Measurements from ENCODE around the gene PGM1. TPM values are rescaled to one million over a fixed set of nuclear protein-coding genes. Genes with fewer than 3 reads are reported as not detected.

The PGM1 gene
- total RNA-seq, 1 experiment from 2014 or later: 77.2 TPM

- intact Hi-C loops (cut with micrococcal nuclease; ENCODE audit: unreplicated experiment) (no loop called here), in situ Hi-C loops (cut with HindIII; ENCODE audit: low pct_unique_long_range_greater_than_20kb, low sequenced_read_pairs) (no loop called here)
- DNase-seq (ENCODE audit: low read depth, low spot score): no peak
- no peak overlapping the region for H3K4me3 ChIP-seq (ENCODE audit: low read depth in 2 of 2, low read length in 2 of 2)
- peaks cover 12% of the 10 kb centered on the region for H3K4me1 ChIP-seq (ENCODE audit: control insufficient read depth, insufficient read depth, low read length)
- no peak overlapping the region for H3K27ac ChIP-seq (ENCODE audit: low read length)
- no peak for ATAC-seq
- no peaks in the 10 kb centered on the region for H3K36me3 ChIP-seq (ENCODE audit: control insufficient read depth, insufficient read depth, low read length)
- H3K27me3 ChIP-seq (ENCODE audit: control insufficient read depth, insufficient read depth, low read length): no peaks in the 10 kb centered on the region
- POLR2A ChIA-PET: interaction anchor here (0.6 kb wide), 1 partner anchor 50 kb away, joined by 3 read pairs; no protein-coding TSS in a partner anchor
- CTCF ChIA-PET: interaction anchor here (1.1 kb wide), 1 partner anchor 79 kb away, joined by 4 read pairs; no protein-coding TSS in a partner anchor
- BruUV-seq (replicated peaks): no TSS peak
- H3K9me3 ChIP-seq (ENCODE audit: control insufficient read depth, insufficient read depth, low read depth, low read length): no peaks in the 10 kb centered on the region
- no peak for TF ChIP-seq POLR2AphosphoS5 (IDR thresholded peaks at IDR 0.05; ENCODE audit: low read depth, low read length)
- no peak for TF ChIP-seq TCF7L2 (IDR thresholded peaks at IDR 0.05; ENCODE audit: low read depth, low read length)
- TF ChIP-seq, protein P1, sequence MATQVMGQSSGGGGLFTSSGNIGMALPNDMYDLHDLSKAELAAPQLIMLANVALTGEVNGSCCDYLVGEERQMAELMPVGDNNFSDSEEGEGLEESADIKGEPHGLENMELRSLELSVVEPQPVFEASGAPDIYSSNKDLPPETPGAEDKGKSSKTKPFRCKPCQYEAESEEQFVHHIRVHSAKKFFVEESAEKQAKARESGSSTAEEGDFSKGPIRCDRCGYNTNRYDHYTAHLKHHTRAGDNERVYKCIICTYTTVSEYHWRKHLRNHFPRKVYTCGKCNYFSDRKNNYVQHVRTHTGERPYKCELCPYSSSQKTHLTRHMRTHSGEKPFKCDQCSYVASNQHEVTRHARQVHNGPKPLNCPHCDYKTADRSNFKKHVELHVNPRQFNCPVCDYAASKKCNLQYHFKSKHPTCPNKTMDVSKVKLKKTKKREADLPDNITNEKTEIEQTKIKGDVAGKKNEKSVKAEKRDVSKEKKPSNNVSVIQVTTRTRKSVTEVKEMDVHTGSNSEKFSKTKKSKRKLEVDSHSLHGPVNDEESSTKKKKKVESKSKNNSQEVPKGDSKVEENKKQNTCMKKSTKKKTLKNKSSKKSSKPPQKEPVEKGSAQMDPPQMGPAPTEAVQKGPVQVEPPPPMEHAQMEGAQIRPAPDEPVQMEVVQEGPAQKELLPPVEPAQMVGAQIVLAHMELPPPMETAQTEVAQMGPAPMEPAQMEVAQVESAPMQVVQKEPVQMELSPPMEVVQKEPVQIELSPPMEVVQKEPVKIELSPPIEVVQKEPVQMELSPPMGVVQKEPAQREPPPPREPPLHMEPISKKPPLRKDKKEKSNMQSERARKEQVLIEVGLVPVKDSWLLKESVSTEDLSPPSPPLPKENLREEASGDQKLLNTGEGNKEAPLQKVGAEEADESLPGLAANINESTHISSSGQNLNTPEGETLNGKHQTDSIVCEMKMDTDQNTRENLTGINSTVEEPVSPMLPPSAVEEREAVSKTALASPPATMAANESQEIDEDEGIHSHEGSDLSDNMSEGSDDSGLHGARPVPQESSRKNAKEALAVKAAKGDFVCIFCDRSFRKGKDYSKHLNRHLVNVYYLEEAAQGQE (IDR thresholded peaks at IDR 0.05; ENCODE audit: insufficient read depth in 1 of 2, low read depth in 2 of 2, low read length in 1 of 2): no peak
- no peak for TF ChIP-seq SIN3A (IDR thresholded peaks at IDR 0.05; ENCODE audit: borderline replicate concordance, insufficient read depth, low read depth, low read length)
- no peak for TF ChIP-seq CTCF (IDR thresholded peaks at IDR 0.05)
Measured at GRCh38 chr1:63612971-63613370, 19.8 kb downstream of the PGM1 start.

- TF ChIP-seq CTCF (IDR thresholded peaks at IDR 0.05): peak; percentile 80
- no peak for TF ChIP-seq TCF7L2 (IDR thresholded peaks at IDR 0.05; ENCODE audit: low read depth, low read length)
- intact Hi-C loops (cut with micrococcal nuclease; ENCODE audit: unreplicated experiment): loop anchor here (5.0 kb wide), 2 partner anchors 521 to 626 kb away; no protein-coding TSS in a partner anchor
- Histone ChIP-seq H3K9me3 (ENCODE audit: control insufficient read depth, insufficient read depth, low read depth, low read length) (no peaks in the 10 kb centered on the region), H3K36me3 (ENCODE audit: control insufficient read depth, insufficient read depth, low read length) (no peaks in the 10 kb centered on the region), H3K27me3 (ENCODE audit: control insufficient read depth, insufficient read depth, low read length) (no peaks in the 10 kb centered on the region), H3K4me3 (ENCODE audit: low read depth in 2 of 2, low read length in 2 of 2) (no peak overlapping the region), H3K27ac (ENCODE audit: low read length) (no peak overlapping the region), H3K4me1 (ENCODE audit: control insufficient read depth, insufficient read depth, low read length) (peaks cover 7% of the 10 kb centered on the region)
- CTCF ChIA-PET: no interaction called here
- in situ Hi-C loops (cut with HindIII; ENCODE audit: low pct_unique_long_range_greater_than_20kb, low sequenced_read_pairs): no loop called here
- peak; percentile 81 for ATAC-seq
- DNase-seq (ENCODE audit: low read depth, low spot score): peak; percentile 58
- POLR2A ChIA-PET: no interaction called here
- no TSS peak for BruUV-seq (replicated peaks)
Measured at GRCh38 chr1:63615768-63616420, 22.7 kb downstream of the PGM1 start.

Data from Panc1 (cell line).